A549 (cell line): ENCODE measurements around the gene CCNQ. TPM values are rescaled to one million over a fixed set of nuclear protein-coding genes. Genes with fewer than 3 reads are reported as not detected.

Experiments
- ATAC-seq, 2 experiments: fragments of 200-7000 bp in 1 of 2; fragments of >200 bp in 1 of 2; cut with Nextera tagmentation in 1 of 2; cut with Tn5 transposase in 1 of 2; 3 replicates each; pipeline versions ENCODE4 v1.8.0 to v1.9.1; 2018 to 2020; ENCODE audit warnings: mild to moderate bottlenecking in 1 of 2, moderate library complexity in 1 of 2
- CTCF ChIA-PET: fragments of 300-600 bp; sonication (Branson Sonifier 250); formaldehyde crosslinking; extraction: SDS; loops from one replicate; lab custom pipeline; 2021; ENCODE audit warnings: antibody characterized with exemption, inconsistent platforms; lab: Yijun Ruan, JAX
- POLR2A ChIA-PET: fragments of 350-600 bp; formaldehyde crosslinking; extraction: SDS; loops from one replicate; lab custom pipeline; 2021; ENCODE audit warnings: antibody characterized with exemption, inconsistent platforms; lab: Yijun Ruan, JAX
- DNase-seq, 2 experiments: peaks; one replicate each; pipeline versions ENCODE4 v3.0.0 to v3.0.0-alpha.2; 2011 to 2016; ENCODE audit warnings: low read depth in 1 of 2, low spot score in 1 of 2
- FAIRE-seq: peaks from 2 replicates; lab custom pipeline; 2011; peaks lifted over from hg19 to GRCh38; lab: Jason Lieb, UNC
- H3K27ac ChIP-seq, 2 experiments: fragments of >200 bp; sonication (Bioruptor Twin); formaldehyde crosslinking; 3 replicates each; pipeline ENCODE4 v1.5.1; 2016 to 2017
- H3K4me1 ChIP-seq: fragments of >200 bp; sonication (Bioruptor Twin); formaldehyde crosslinking; 3 replicates; pipeline ENCODE4 v1.6.1; 2016
- H3K4me2 ChIP-seq: fragments of >200 bp; sonication (Bioruptor Twin); formaldehyde crosslinking; 3 replicates; pipeline ENCODE4 v1.6.1; 2016
- H3K4me3 ChIP-seq: fragments of >200 bp; sonication (Bioruptor Twin); formaldehyde crosslinking; 3 replicates; pipeline ENCODE4 v1.5.1; 2016
- H3K9me3 ChIP-seq: fragments of >200 bp; sonication (Bioruptor Twin); formaldehyde crosslinking; 3 replicates; pipeline ENCODE4 v1.6.1; 2016
- BCL3 ChIP-seq: fragments of >200 bp; sonication (Bioruptor Twin); formaldehyde crosslinking; IDR thresholded peaks from 3 replicates; pipeline ENCODE4 v1.6.1; 2016
- CBX8 ChIP-seq: fragments of 200-600 bp; sonication (generic); IDR thresholded peaks from 2 replicates; pipeline ENCODE4 v1.6.1; 2016
- CEBPB ChIP-seq, 2 experiments: fragments of >200 bp in 1 of 2; sonication (Bioruptor Twin) in 1 of 2; formaldehyde crosslinking in 1 of 2; IDR thresholded peaks; 2 replicates each; pipeline ENCODE4 v1.6.1; 2012 to 2016
- EHF ChIP-seq: fragments of 250-450 bp; sonication (Bioruptor Pico); IDR thresholded peaks from 2 replicates; pipeline ENCODE4 v1.5.0; 2020; ENCODE audit warnings: mild to moderate bottlenecking
- ELK1 ChIP-seq: fragments of 150-350 bp; IDR thresholded peaks from 2 replicates; pipeline ENCODE4 v1.6.1; 2014; ENCODE audit warnings: low read depth, mild to moderate bottlenecking, low read length
- HMGXB4 ChIP-seq: fragments of 250-450 bp; sonication (Bioruptor Pico); IDR thresholded peaks from 2 replicates; pipeline ENCODE4 v1.5.0; 2021; ENCODE audit warnings: mild to moderate bottlenecking, moderate library complexity, borderline replicate concordance
- HOXB13 ChIP-seq: fragments of 250-450 bp; sonication (Bioruptor Pico); IDR thresholded peaks from 2 replicates; pipeline ENCODE4 v1.5.0; 2020; ENCODE audit warnings: low read depth, mild to moderate bottlenecking, moderate library complexity
- HOXB5 ChIP-seq: fragments of 250-450 bp; sonication (Bioruptor Pico); IDR thresholded peaks from 2 replicates; pipeline ENCODE4 v1.5.0; 2020; ENCODE audit warnings: mild to moderate bottlenecking, moderate library complexity
- KDM5A ChIP-seq: fragments of 200-600 bp; sonication (generic); IDR thresholded peaks from 2 replicates; pipeline ENCODE4 v1.6.1; 2016; ENCODE audit warnings: antibody characterized with exemption, mild to moderate bottlenecking
- MAX ChIP-seq: IDR thresholded peaks from 2 replicates; pipeline ENCODE4 v1.6.1; 2012
- MAZ ChIP-seq: fragments of 150-350 bp; IDR thresholded peaks from 2 replicates; pipeline ENCODE4 v1.6.1; 2014; ENCODE audit warnings: antibody characterized with exemption, low read depth, low read length, borderline replicate concordance
- NR3C1 ChIP-seq: fragments of >200 bp; sonication (Bioruptor Twin); formaldehyde crosslinking; IDR thresholded peaks from 3 replicates; pipeline ENCODE4 v1.6.1; 2017
- PHF8 ChIP-seq: fragments of 200-600 bp; sonication (generic); IDR thresholded peaks from 2 replicates; pipeline ENCODE4 v1.6.1; 2016; ENCODE audit warnings: low read depth, mild to moderate bottlenecking, antibody characterized with exemption, moderate library complexity, borderline replicate concordance
- POLR2A ChIP-seq: IDR thresholded peaks from 2 replicates; pipeline ENCODE4 v1.6.1; 2012; ENCODE audit warnings: mild to moderate bottlenecking, low read length
- POLR2AphosphoS2 ChIP-seq: conservative IDR thresholded peaks from 2 replicates; pipeline ENCODE4 v1.6.1; 2012; ENCODE audit warnings: low read length, improper control_type of control experiment, inconsistent platforms
- RARB ChIP-seq: fragments of 250-450 bp; sonication (Bioruptor Pico); IDR thresholded peaks from 2 replicates; pipeline ENCODE4 v1.8.0; 2021; ENCODE audit warnings: mild to moderate bottlenecking, moderate library complexity
- RNF2 ChIP-seq: fragments of 200-600 bp; sonication (generic); IDR thresholded peaks from 2 replicates; pipeline ENCODE4 v1.6.1; 2016; ENCODE audit warnings: low read depth, mild to moderate bottlenecking, antibody characterized with exemption, moderate library complexity, borderline replicate concordance
- SMC3 ChIP-seq: fragments of >200 bp; sonication (Bioruptor Twin); formaldehyde crosslinking; IDR thresholded peaks from 3 replicates; pipeline ENCODE4 v1.6.1; 2018; ENCODE audit warnings: inconsistent platforms
- TFCP2L1 ChIP-seq: fragments of 250-450 bp; sonication (Bioruptor Pico); IDR thresholded peaks from 2 replicates; pipeline ENCODE4 v1.5.0; 2021; ENCODE audit warnings: mild to moderate bottlenecking
- USF2 ChIP-seq: fragments of 450-650 bp; IDR thresholded peaks from 2 replicates; pipeline ENCODE4 v1.6.1; 2014; ENCODE audit warnings: antibody characterized with exemption
- ZC3H11A ChIP-seq: fragments of 450-650 bp; IDR thresholded peaks from 2 replicates; pipeline ENCODE4 v1.6.1; 2014; ENCODE audit warnings: antibody characterized with exemption, mild to moderate bottlenecking
- WGBS: methylation state at CpG from one replicate; pipeline ENCODE4 v1.1.6; 2017; ENCODE audit errors: missing lambda C conversion rate; 5-methylcytosine and 5-hydroxymethylcytosine counted together
- polyA plus RNA-seq, 4 experiments: library from polyadenylated mRNA; depleted of rRNA in 3 of 4; stranded (reverse); fragments of >200 nt; fragmentation: RNase III in 1 of 4; extraction: RNeasy Plus Mini Kit Qiagen cat#74134 plus additional on column Dnase treatment in 1 of 4; gene quantifications; 2 replicates in 3 of 4; 3 replicates in 1 of 4; pipeline ENCODE4 v1.2.3, GENCODE V29; 2011 to 2017

The CCNQ gene
- polyA plus RNA-seq, 2 of the 4 experiments (the other 2 are of a cell fraction): 25.6 to 32.0 TPM

GRCh38 chrX:153634832-153635231, 35.9 kb upstream of the CCNQ start:
- H3K4me1 ChIP-seq: no peaks in the 10 kb centered on the region
- FAIRE-seq (no peak), DNase-seq (no peak), ATAC-seq (no peak)
- no peak overlapping the region for H3K4me3 ChIP-seq
- ChIA-PET CTCF (interaction anchor here (0.7 to 3.2 kb wide), 5 partner anchors 9 to 33 kb away, joined by 3 to 33 read pairs (median 13); partner anchors contain the start of gene DUSP9), POLR2A (no interaction called here)
- no peaks in the 10 kb centered on the region for H3K9me3 ChIP-seq
- TF ChIP-seq SMC3: no peak
- no peak for TF ChIP-seq TFCP2L1 (CRISPR knock-in tag)
- TF ChIP-seq PHF8: no peak
- TF ChIP-seq ELK1: no peak
- no peak for TF ChIP-seq BCL3
- TF ChIP-seq POLR2A: no peak
- TF ChIP-seq KDM5A: no peak
- no peak for TF ChIP-seq CEBPB (IDR thresholded peaks at IDR 0.05)
- TF ChIP-seq NR3C1: no peak
- no peak overlapping the region for H3K4me2 ChIP-seq
- no peak overlapping the region for H3K27ac ChIP-seq
- WGBS: 72% methylated on average over 15 of the region's 15 CpGs

GRCh38 chrX:153634236-153634635, 35.3 kb upstream of the CCNQ start:
- H3K27ac ChIP-seq: no peak overlapping the region
- ChIA-PET CTCF (interaction anchor here (0.6 to 3.2 kb wide), 4 partner anchors 8 to 572 kb away, joined by 3 to 33 read pairs (median 4); partner anchors contain the start of gene DUSP9), POLR2A (no interaction called here)
- no peaks in the 10 kb centered on the region for H3K9me3 ChIP-seq
- ATAC-seq (no peak), FAIRE-seq (no peak), DNase-seq (no peak)
- WGBS: no CpG with 5 or more reads among the region's 9 CpGs
- no peak overlapping the region for H3K4me3 ChIP-seq
- H3K4me1 ChIP-seq: no peaks in the 10 kb centered on the region
- TF ChIP-seq HMGXB4 (CRISPR knock-in tag): no peak
- TF ChIP-seq RARB: no peak
- TF ChIP-seq POLR2AphosphoS2: no peak
- no peak for TF ChIP-seq MAX
- no peak for TF ChIP-seq POLR2A
- TF ChIP-seq MAZ: no peak
- no peak for TF ChIP-seq HOXB5 (CRISPR knock-in tag)
- no peak for TF ChIP-seq RNF2
- no peak for TF ChIP-seq CBX8
- no peak for TF ChIP-seq CEBPB (IDR thresholded peaks at IDR 0.05)
- TF ChIP-seq HOXB13 (CRISPR knock-in tag): no peak
- TF ChIP-seq ELK1: no peak
- TF ChIP-seq NR3C1: no peak
- TF ChIP-seq EHF (CRISPR knock-in tag): no peak
- TF ChIP-seq ZC3H11A: no peak
- no peak for TF ChIP-seq USF2
- no peak overlapping the region for H3K4me2 ChIP-seq
